HepG2 (cell line): Measurements from ENCODE around the gene GCN1. TPM values are rescaled to one million over a fixed set of nuclear protein-coding genes. Genes with fewer than 3 reads are reported as not detected.

ENCODE experiments used
- ATF7-NPFF ChIP-seq: sonication (generic); formaldehyde crosslinking; IDR thresholded peaks from 2 replicates; pipeline ENCODE4 v1.8.1; 2023; ENCODE audit warnings: mild to moderate bottlenecking, low read depth, missing genetic modification reagents, moderate library complexity
- GTF2F1 ChIP-seq: fragments of 150-350 bp; IDR thresholded peaks from 2 replicates; pipeline ENCODE4 v1.6.1; 2014; ENCODE audit warnings: low read length
- IRF2 ChIP-seq: IDR thresholded peaks from 2 replicates; pipeline ENCODE4 v1.6.1; 2018; ENCODE audit warnings: missing genetic modification reagents, missing compliant biosample characterization
- KAT7 ChIP-seq: IDR thresholded peaks from 2 replicates; pipeline ENCODE4 v1.6.1; 2018; ENCODE audit warnings: borderline replicate concordance, missing compliant biosample characterization
- KDM2A ChIP-seq: sonication (generic); formaldehyde crosslinking; IDR thresholded peaks from 2 replicates; pipeline ENCODE4 v1.4.0; 2020; ENCODE audit warnings: low read depth, missing genetic modification reagents, borderline replicate concordance
- KLF16 ChIP-seq, 2 experiments: sonication (generic) in 1 of 2; formaldehyde crosslinking in 1 of 2; IDR thresholded peaks; 2 replicates each; pipeline versions ENCODE4 v1.6.1 to v1.8.0; 2016 to 2023; ENCODE audit warnings: missing genetic modification reagents in 2 of 2, missing compliant biosample characterization in 1 of 2
- MTF1 ChIP-seq: sonication (generic); formaldehyde crosslinking; IDR thresholded peaks from 2 replicates; pipeline ENCODE4 v1.5.0; 2020; ENCODE audit warnings: missing genetic modification reagents
- NAIF1 ChIP-seq: sonication (generic); formaldehyde crosslinking; IDR thresholded peaks from 2 replicates; pipeline ENCODE4 v1.5.0; 2020; ENCODE audit warnings: mild to moderate bottlenecking, missing genetic modification reagents, borderline replicate concordance
- PCBP2 ChIP-seq: fragments of 200-400 bp; formaldehyde crosslinking; optimal IDR thresholded peaks from 2 replicates; pipeline ENCODE3; 2018; ENCODE audit warnings: low read length, low read depth; ENCODE audit not compliant: poor library complexity, severe bottlenecking
- PHF21A ChIP-seq: sonication (generic); formaldehyde crosslinking; IDR thresholded peaks from 2 replicates; pipeline ENCODE4 v1.5.0; 2020; ENCODE audit warnings: mild to moderate bottlenecking, missing genetic modification reagents
- SP4 ChIP-seq: sonication (generic); formaldehyde crosslinking; IDR thresholded peaks from 2 replicates; pipeline ENCODE4 v1.8.1; 2023; ENCODE audit warnings: mild to moderate bottlenecking, missing genetic modification reagents
- TAF15 ChIP-seq: fragments of 200-400 bp; formaldehyde crosslinking; IDR thresholded peaks from one replicate; pipeline ENCODE4 v1.6.1; 2018; ENCODE audit warnings: mild to moderate bottlenecking, low read depth, low read length; ENCODE audit not compliant: poor library complexity, severe bottlenecking
- TEAD2 ChIP-seq: sonication (generic); formaldehyde crosslinking; IDR thresholded peaks from 2 replicates; pipeline ENCODE4 v1.9.0; 2021; ENCODE audit warnings: missing genetic modification reagents
- TEAD3 ChIP-seq: optimal IDR thresholded peaks from 2 replicates; pipeline ENCODE3; 2016; ENCODE audit warnings: borderline replicate concordance
- ZFP62 ChIP-seq: sonication (generic); formaldehyde crosslinking; IDR thresholded peaks from 2 replicates; pipeline ENCODE4 v1.4.0; 2020; ENCODE audit warnings: missing genetic modification reagents
- ZNF484 ChIP-seq: sonication (generic); formaldehyde crosslinking; IDR thresholded peaks from 2 replicates; pipeline ENCODE4 v1.5.1; 2020; ENCODE audit warnings: mild to moderate bottlenecking, low read depth, missing genetic modification reagents, borderline replicate concordance
- ZNF562 ChIP-seq: sonication (generic); formaldehyde crosslinking; IDR thresholded peaks from 2 replicates; pipeline ENCODE4 v1.8.0; 2022; ENCODE audit warnings: missing genetic modification reagents, borderline replicate concordance
- ZNF652 ChIP-seq: IDR thresholded peaks from 2 replicates; pipeline ENCODE4 v1.6.1; 2016; ENCODE audit warnings: low read depth, borderline replicate concordance
- ZNF724P ChIP-seq: sonication (generic); formaldehyde crosslinking; IDR thresholded peaks from 2 replicates; pipeline ENCODE4 v1.8.0; 2022; ENCODE audit warnings: missing genetic modification reagents, borderline replicate concordance
- ZNF788 ChIP-seq: sonication (generic); formaldehyde crosslinking; IDR thresholded peaks from 2 replicates; pipeline ENCODE4 v1.5.0; 2020; ENCODE audit warnings: mild to moderate bottlenecking, missing genetic modification reagents, borderline replicate concordance
- polyA plus RNA-seq, 8 experiments: library from polyadenylated mRNA; depleted of rRNA in 3 of 8; stranded (reverse) in 7 of 8; unstranded in 1 of 8; fragments of >200 nt; fragmentation: Illumina TruSeq in 4 of 8; extraction: Trizol in 4 of 8; gene quantifications; 2 replicates each; pipeline versions ENCODE4 v1.2.1 to v1.2.3, GENCODE V29; 2011 to 2016; ENCODE audit warnings: low read depth in 4 of 8, missing spikeins in 1 of 8, mixed read lengths in 1 of 8; ENCODE audit not compliant: insufficient read depth in 1 of 8
- total RNA-seq, 5 experiments: library from RNA; depleted of rRNA; stranded (reverse); fragments of >200 nt; fragmentation: Illumina TruSeq; extraction: Trizol; gene quantifications; 2 replicates each; pipeline ENCODE4 v1.2.3, GENCODE V29; 2016; ENCODE audit warnings: low read depth in 1 of 5
- TF ChIP-seq, protein P1 (sequence below): sonication (generic); IDR thresholded peaks from 2 replicates; pipeline ENCODE4 v1.6.1; 2016; ENCODE audit warnings: low read depth, borderline replicate concordance
- TF ChIP-seq, protein P2 (sequence below): sonication (generic); formaldehyde crosslinking; IDR thresholded peaks from 2 replicates; pipeline ENCODE4 v1.4.0; 2020; ENCODE audit warnings: mild to moderate bottlenecking, missing genetic modification reagents

Gene GCN1
- total and polyA plus RNA-seq, 2 of the 13 experiments (the other 11 are each of a cell fraction or from before 2014, with no cell fraction given) = 58.2 to 83.0 TPM

DNA sequence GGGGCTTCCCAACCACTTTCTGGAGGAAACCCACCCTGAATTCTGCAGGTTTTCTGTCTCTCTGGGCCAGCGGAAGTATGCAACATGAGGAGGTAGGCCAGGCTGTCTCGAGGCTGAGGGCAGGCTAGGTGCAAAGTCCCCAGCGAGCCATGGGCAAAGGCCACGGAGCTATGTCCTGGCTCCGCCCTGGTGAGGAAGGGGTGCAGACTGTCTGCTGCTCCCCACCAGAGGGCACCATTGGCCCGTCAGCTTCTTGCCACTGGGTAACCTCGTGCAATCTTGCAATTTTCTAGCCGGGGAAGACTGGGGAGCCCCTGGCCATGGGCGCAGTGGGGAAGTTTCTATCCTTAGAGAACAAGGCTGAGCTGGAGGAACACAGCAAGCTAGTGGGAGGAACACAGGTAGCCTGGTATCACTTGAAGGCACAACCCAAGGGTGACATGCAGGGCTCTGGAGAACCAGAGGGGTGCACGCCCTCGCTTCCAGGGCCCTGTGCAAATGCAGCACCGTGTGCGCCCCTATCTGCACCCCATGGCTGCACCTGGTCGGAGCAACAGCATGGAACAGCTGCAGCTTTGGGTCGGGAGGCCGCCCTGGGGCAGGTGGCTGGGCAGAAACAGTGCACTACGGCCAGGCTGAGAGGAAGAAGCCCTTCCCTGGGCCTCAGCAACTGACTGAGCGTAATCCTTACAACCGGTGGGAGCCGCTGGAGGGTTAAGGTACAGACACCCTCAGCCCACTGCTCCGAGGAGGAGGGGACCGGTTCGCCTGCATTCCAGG lies 34.0 kb upstream of the GCN1 start (continued):
- TF ChIP-seq IRF2 = peak; percentile 90
- TF ChIP-seq ZNF724P = peak; percentile 66; the same call in 1 of the 2 replicates
- no peak for TF ChIP-seq ZNF484 (CRISPR knock-in tag)
- TF ChIP-seq, protein P1, sequence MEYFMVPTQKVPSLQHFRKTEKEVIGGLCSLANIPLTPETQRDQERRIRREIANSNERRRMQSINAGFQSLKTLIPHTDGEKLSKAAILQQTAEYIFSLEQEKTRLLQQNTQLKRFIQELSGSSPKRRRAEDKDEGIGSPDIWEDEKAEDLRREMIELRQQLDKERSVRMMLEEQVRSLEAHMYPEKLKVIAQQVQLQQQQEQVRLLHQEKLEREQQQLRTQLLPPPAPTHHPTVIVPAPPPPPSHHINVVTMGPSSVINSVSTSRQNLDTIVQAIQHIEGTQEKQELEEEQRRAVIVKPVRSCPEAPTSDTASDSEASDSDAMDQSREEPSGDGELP = peak; percentile 41; the same call in 1 of the 2 replicates
- TF ChIP-seq TAF15 = no peak
- TF ChIP-seq TEAD2 (CRISPR knock-in tag) = no peak; the same call in 1 of the 2 replicates
- TF ChIP-seq ZNF652 (CRISPR knock-in tag) = peak; percentile 99
- no peak for TF ChIP-seq ATF7-NPFF (CRISPR knock-in tag)
- peak in 1 of 2 experiments; percentile 78; a peak in 2 of 4 replicates for TF ChIP-seq KLF16 (CRISPR knock-in tag; IDR thresholded peaks at IDR 0.05)
- TF ChIP-seq PHF21A (CRISPR knock-in tag) = peak; percentile 94
- TF ChIP-seq KDM2A (CRISPR knock-in tag) = peak; percentile 80
- TF ChIP-seq ZNF562 (CRISPR knock-in tag) = no peak
- no peak for TF ChIP-seq SP4 (CRISPR knock-in tag)
- TF ChIP-seq ZNF788 = peak; percentile 86; the same call in 1 of the 2 replicates
- TF ChIP-seq, protein P2, sequence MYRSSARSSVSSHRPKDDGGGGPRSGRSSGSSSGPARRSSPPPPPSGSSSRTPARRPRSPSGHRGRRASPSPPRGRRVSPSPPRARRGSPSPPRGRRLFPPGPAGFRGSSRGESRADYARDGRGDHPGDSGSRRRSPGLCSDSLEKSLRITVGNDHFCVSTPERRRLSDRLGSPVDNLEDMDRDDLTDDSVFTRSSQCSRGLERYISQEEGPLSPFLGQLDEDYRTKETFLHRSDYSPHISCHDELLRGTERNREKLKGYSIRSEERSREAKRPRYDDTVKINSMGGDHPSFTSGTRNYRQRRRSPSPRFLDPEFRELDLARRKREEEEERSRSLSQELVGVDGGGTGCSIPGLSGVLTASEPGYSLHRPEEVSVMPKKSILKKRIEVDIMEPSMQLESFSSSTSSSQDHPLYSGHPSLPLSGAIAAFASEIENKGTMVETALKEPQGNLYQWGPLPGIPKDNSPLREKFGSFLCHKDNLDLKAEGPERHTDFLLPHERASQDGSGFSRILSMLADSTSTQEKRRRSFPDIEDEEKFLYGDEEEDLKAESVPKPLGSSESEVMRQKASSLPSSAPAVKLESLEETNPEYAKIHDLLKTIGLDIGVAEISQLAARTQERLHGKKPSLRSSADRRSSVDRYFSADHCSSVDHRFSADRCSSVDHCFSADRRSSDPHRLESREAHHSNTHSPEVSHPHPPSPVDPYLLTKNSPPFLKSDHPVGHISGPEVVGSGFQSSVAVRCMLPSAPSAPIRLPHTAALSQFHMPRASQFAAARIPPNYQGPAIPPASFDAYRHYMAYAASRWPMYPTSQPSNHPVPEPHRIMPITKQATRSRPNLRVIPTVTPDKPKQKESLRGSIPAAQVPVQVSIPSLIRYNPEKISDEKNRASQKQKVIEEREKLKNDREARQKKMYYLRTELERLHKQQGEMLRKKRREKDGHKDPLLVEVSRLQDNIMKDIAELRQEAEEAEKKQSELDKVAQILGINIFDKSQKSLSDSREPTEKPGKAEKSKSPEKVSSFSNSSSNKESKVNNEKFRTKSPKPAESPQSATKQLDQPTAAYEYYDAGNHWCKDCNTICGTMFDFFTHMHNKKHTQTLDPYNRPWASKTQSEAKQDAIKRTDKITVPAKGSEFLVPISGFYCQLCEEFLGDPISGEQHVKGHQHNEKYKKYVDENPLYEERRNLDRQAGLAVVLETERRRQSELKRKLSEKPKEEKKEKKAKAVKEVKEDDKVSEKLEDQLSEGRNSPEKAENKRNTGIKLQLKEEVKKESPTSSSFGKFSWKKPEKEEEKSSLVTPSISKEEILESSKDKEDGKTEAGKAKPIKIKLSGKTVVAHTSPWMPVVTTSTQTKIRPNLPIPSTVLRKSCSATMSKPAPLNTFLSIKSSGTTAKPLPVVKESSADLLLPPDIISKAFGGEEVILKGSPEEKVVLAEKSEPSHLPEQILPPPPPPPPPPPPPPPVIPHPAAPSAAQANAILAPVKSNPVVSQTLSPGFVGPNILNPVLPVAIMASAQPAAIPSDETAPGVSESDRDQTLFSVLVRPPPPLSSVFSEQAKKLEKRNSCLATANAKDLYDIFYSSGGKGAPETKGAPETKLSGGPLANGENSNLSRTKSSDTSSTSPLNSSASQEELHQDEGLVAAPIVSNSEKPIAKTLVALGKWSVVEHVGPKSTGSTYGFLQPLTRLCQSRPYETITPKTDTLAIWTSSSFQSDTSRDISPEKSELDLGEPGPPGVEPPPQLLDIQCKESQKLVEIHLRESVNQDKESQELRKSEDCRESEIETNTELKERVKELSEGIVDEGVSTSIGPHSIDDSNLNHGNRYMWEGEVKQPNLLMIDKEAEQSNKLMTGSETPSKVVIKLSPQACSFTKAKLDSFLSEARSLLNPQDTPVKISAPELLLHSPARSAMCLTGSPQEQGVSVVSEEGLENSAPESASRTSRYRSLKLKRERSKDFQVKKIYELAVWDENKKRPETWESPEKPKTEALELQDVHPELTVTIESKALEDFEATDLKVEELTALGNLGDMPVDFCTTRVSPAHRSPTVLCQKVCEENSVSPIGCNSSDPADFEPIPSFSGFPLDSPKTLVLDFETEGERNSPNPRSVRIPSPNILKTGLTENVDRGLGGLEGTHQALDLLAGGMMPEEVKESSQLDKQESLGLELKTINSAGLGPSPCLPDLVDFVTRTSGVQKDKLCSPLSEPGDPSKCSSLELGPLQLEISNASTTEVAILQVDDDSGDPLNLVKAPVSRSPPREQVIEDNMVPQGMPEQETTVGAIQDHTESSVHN = no peak
- no peak for TF ChIP-seq NAIF1 (CRISPR knock-in tag)
- TF ChIP-seq MTF1 = no peak
- no peak for TF ChIP-seq PCBP2
- TF ChIP-seq TEAD3 (CRISPR knock-in tag) = peak; percentile 95
- TF ChIP-seq ZFP62 (CRISPR knock-in tag) = no peak
- no peak for TF ChIP-seq GTF2F1
- peak; percentile 96 for TF ChIP-seq KAT7 (CRISPR knock-in tag)
